HG03060 (cell line): ENCODE measurements around the gene NOM1.
"Not testable (repeated sequence)": the region's sequence is repeated elsewhere in the genome, so short reads cannot be mapped to it uniquely, and the experiment has no call there.

Source experiments
- ATAC-seq: cut with Tn5 transposase; IDR thresholded peaks from one replicate; pipeline ENCODE4 v1.9.1; 2021; ENCODE audit warnings: low read depth, moderate number of reproducible peaks; ENCODE audit not compliant: unreplicated experiment

NOM1 gene

DNA sequence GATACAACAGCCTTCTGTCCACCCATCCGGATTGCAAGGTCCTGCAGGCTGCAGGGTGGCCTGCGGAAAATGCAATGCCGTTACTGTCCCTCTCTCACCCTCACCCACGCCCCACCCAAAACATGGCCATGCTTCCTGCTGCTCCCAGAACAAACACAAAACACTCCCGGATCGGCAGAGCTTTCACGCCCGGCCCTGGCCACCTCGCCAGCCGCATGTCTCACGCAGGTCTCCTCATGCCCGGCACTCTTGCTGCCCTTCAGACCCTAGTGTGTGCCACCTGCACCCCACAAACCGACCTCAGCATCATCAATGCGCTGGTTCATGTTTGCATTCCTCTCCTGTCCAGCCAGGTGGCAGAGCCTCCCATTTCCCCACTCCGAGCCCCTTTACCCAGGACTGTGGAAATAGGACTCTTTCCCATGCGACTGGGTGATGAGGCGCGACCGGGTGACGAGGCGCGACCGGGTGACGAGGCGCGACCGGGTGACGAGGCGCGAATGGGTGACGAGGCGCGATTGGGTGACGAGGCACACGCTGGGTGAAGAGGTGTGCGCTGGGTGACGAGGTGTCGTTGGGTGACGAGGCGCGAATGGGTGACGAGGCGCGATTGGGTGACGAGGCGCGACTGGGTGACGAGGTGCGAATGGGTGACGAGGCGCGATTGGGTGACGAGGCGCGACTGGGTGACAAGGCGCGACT is 8.9 kb upstream of the NOM1 start:
- ATAC-seq, result no peak

GRCh38 chr7:156941393-156942182 is 7.9 kb upstream of the NOM1 start:
- no peak for ATAC-seq

- no peak for ATAC-seq
Observed at GRCh38 chr7:156942708-156943090, 6.8 kb upstream of the NOM1 start.

DNA sequence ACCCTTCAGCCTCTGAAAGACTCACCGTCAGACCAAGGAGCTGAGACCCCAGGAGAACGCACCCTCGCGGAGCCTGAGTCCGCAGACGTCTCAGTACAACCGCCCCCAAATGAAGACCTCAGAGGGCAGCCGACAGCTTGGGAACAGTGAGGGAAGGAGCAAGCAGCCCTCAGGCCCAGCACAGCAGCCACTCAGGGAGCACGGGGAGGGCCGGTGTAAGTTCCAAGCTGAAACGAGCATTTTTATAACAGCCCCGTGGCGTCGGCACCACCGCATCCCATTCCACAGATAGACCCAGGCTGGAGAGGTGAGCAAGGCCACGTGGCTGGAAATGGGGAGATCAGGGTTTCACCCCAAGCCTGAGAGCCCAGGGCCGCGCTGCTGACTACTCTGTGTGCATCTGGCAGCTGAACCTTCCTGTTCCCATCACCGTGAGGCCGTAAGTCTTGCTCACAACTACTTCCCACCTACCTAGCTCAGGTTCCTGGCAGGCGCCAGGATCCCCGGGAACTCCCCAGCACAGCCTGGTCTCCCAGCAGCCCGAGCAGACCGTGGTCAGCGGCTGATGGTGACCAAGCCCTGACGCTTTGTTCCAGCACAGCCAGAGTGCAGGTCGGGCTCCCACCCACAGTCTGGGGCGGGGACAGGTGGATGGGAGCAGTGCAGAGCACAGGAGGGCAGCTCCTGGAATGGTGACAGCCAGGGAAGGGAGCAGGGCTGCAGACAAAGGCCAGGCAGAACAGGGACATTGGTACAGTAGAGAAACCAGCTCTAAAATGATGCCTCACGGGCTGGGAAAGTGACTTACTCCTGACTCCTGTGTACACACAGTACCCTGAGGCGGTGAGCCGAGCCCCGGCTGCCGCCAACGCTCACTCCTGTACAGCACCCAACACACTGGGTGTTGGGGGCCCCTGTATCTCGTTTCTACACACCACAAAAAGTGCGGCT is 6.1 kb upstream of the NOM1 start:
- no peak for ATAC-seq

DNA sequence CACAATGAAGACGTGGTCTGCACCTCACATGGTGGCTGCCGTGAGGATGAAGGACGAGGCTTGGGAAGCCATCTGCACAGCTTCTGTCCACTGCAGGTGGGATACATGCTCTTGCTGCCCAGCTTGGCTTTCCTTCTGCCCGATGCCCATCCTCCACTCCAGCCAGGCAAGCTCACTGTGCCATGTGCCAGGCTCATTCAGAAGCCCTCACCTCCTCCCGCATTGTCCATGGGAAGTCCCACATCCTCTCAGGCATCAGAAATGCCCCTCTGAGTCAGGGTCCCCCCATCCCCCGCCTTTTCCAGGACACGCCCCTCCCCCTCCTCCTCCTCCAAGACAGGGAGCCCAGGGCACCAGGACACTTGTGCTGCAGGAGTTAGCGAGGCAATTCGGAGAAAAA is 4.6 kb upstream of the NOM1 start:
- ATAC-seq, result no peak

- ATAC-seq, result no peak
Observed at GRCh38 chr7:156947120-156947843, 2.2 kb upstream of the NOM1 start.

DNA sequence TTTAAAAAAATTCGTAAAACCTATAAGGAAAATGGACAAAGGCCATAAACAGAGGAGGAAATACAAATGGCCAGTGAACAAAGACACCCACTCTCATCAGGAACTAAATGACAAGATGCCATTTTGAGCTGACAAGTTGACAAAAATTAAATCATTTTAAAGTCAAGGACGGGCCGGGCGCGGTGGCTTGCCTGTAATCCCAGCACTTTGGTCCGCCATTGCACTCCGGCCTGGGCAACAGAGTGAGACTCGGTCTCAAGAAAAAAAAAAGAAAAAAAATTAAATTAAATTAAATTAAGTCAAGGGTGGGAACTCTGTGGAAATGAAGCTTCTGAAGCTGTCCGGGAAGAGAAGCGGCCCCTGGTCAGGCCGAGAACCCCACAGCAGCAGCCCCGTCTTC is 1.2 kb upstream of the NOM1 start:
- no peak for ATAC-seq

GRCh38 chr7:156950381-156950858 is 908 bp downstream of the NOM1 start:
- no peak for ATAC-seq

GRCh38 chr7:156953215-156953614 is 3.7 kb downstream of the NOM1 start:
- not testable (repeated sequence) for ATAC-seq

DNA sequence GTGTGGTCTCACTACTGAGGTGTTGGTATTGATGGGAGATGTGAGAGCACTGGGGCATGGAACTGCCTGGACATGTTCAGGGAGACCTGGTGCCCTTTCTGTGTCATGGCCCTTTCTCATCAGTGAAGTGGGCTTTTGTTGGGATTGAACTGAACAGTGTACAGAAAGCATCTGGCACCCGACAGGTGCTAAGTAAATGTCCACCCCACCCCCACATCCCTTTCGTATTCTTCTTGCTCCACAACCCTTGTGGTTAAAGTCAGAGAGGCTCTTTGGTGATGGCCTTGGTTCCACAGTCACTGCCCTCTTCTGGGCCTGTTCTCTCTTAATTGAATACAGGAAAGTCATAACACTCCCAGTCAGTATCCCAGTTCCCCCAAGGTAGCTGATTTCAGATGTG is 5.4 kb downstream of the NOM1 start:
- no peak for ATAC-seq

GRCh38 chr7:156956727-156957126 is 7.2 kb downstream of the NOM1 start:
- ATAC-seq, result no peak

- ATAC-seq, result no peak
Observed at GRCh38 chr7:156962145-156962544, 12.6 kb downstream of the NOM1 start.

- ATAC-seq, result no peak
Observed at GRCh38 chr7:156962897-156963296, 13.4 kb downstream of the NOM1 start.

DNA sequence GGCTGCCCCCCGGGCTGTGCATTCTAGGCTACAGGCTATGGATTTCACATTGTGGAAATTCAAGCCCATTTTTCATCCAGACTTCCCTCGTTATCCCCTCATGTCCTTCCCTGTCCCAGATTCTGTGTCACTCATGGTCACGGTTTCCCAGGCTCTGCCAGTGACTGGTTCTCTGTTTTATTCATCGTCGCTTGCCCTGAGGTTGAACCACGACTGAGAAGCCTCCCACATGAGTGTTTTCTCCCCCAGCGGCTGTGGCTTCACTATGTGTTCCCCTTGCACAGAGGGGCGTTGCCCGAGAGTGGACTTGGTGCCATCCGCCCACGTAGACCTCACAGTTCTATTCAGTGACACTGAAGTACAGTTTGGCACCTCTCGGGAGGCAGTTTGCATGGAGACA is 14.0 kb downstream of the NOM1 start:
- no peak for ATAC-seq

DNA sequence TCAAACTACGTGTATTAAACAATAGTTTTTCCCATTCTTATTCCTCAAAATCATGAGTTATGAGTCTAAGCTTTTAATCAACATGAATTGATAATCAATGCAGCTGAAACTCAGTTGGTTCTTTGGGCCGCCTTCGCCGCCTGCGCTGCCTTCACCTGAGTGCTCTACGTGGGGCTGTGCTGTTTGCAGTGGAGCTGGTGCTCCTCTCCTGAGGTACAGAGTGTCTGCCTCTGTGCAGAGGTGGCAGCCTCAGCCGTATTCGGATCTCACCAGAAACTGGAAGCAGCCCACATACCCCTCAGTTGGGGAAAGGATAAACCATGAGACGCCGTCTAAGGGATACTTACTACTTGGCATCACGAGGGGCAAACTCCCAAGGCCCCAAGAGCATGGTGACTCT is 15.5 kb downstream of the NOM1 start:
- no peak for ATAC-seq

DNA sequence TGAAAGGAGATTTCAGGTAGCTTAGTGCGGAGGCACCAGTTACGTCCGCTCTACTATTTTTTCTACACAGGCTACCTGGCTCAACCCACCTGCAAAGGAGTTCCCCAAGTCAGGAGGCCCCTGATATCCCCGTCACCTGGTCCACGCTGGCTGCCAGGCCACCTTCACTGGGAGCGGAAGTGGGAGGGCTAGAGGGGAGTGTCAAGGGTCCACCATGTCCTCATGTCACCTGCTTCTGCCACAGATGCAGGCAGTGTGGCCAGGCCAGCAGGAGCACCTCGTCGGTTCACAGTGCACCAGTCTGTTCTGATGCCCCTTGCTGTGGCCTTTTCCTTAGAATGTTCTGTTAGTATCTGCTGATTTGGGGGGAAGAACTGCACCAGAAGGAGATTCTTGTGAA is 16.9 kb downstream of the NOM1 start:
- ATAC-seq, result no peak

DNA sequence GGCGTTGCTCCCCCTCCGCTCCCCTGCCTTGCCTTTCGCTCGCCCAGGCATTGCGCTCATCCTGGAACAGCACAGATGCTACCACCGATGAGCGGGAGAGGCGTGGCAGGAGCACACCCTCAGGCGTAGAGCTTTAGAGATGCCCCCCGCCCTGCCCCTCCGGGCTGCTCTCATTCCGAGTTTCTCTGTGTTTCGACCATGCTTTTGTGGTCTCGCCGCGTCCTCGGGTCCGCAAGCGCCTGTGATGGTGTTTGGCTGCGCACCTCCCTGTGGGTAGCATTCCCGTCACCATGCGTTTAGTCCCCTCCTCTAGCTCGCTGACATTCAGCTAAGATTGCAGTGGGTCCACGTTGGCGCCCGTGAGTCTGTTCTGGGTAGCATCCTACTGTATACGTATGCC is 18.7 kb downstream of the NOM1 start:
- no peak for ATAC-seq

DNA sequence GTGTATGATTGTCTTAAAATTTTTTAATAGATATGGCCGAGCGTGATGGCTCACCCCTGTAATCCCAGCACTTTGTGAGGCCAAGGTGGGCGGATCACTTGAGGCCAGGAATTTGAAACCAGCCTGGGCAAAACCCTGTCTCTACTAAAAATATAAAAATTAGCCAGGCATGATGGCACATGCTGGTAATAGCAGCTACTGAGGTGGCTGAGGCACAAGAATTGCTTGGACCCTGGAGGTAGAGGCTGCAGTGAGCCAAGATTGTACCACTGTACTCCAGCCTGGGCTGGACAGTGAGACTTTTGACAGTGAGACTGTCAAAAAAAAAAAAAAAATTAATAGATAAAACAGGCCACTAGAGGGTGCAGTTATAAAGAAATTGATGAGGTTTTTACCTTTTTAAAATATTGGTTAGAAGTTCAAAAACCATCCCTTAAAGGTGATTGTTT is 20.5 kb downstream of the NOM1 start:
- no peak for ATAC-seq

DNA sequence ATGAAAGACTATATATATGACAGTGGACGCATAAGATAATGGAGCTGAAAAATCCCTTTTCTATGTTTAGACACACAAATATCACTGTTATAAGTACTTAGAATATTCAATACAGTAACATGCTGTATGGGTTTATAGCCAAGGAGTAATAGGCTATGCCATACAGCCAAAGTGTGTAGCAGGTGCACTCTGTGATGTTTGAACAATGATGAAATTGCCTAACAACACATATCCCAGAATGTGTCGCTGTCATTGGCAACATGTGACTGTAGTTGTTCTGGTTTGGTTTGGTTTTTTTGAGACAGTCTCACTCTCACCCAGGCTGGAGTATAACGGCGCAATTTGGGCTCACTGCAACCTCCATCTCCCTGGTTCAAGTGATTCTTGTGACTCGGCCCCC is 26.1 kb downstream of the NOM1 start:
- no peak for ATAC-seq

GRCh38 chr7:156979007-156979606 is 29.6 kb downstream of the NOM1 start:
- no peak for ATAC-seq
